GM21529 (cell line): ENCODE data around the gene ANKRD13D.

Source experiments
- ATAC-seq: cut with Tn5 transposase; IDR thresholded peaks from one replicate; pipeline ENCODE4 v1.9.1; 2021; ENCODE audit not compliant: unreplicated experiment

Gene ANKRD13D

DNA sequence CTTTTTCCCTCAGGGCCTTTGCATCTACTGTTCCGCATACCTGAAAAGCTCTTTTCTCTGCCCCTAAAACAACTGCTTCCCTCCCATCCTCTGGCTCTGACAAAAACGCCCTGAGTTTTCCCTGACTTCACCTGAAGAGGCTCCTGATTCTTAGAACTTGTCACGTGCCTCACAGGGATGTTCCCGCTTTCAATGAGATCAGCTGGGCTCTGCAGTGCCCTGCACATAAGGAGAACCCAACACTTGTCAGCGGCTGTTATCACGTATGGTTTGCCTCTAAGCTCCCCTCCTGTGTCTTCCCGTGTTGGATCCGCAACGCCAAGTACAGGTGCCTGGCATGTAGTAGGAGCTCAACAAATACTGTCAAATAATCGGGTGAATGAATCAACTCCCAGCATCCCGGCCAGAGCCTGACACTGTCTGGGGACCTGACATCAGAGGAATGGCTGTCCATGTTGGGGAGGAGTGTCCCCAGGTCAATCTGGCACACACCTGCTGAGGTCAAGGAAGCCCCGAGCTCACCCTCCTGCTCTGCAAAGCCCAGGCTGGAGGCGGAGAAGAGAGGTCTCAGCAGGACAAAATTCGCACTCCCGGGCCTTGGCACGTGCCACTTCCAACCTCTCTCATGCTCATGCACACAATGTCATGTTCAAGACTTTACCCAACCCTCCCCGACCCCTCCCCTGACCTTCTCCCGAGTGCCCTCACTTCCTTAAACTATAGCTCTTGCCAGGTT, 27.0 kb upstream of the ANKRD13D start:
- ATAC-seq = no peak

DNA sequence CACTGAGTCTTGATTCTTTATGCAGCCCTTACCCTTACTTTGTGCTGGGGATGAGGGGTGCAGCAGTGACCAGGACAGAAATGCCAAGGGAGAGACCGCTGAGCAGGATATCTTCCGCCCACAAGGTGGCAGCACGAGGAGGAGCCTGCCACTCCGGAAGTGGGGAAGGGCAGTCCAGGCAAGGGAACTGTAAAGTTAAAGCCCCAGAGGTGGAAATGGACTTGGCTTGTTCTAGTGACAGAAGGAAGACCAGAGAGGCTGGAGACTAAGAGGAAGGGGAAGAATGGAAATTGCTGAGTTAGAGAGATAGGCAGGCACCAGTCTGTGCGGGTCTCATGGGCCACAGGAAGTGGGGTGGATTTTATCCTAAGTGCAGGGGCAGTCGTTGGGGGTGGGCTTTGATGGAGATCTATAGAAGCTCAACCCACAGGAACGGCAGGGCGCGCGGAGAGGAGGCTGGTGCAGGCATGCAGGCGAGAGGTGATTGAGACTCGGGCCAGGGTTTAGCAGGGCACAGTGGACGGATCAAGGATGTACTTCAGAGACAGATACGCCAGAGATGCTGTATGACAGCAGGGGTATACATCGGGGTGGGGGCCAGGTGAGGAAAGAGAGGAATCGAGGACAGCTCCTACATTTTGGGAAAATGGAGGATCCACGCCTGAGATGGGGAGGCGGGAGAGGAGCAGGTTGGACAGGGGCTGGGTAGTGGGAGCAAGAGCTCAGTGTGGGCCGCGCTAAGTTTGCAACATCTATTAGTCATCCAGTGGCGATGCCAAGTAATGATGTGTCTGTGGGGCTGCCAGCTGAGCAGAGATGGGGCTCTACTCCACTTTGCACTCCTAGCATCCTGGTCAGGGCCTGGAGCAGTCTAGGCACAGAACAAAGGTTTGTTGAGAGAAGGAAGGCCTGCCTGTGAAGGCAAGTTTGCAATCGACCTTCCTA, 26.1 kb upstream of the ANKRD13D start:
- no peak for ATAC-seq

DNA sequence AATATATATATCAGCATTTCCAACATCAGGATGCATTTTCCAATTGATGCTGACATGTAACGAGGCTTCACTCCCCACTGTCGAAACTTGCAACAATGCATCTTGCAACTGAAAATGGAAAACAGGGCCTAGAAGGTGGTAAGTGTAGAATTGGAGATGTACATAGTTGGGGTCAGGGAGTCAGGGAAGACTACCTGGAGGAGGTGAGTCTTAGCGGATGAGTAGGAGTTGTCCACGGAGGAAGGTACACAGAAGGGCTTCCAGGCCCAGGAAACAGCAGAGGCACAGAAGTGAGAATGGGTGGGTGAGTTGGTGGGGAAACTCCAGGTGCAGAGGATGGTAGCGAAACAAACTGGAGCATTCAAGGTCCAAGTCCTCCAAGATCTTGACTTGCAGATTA, 24.8 kb upstream of the ANKRD13D start:
- no peak for ATAC-seq

DNA sequence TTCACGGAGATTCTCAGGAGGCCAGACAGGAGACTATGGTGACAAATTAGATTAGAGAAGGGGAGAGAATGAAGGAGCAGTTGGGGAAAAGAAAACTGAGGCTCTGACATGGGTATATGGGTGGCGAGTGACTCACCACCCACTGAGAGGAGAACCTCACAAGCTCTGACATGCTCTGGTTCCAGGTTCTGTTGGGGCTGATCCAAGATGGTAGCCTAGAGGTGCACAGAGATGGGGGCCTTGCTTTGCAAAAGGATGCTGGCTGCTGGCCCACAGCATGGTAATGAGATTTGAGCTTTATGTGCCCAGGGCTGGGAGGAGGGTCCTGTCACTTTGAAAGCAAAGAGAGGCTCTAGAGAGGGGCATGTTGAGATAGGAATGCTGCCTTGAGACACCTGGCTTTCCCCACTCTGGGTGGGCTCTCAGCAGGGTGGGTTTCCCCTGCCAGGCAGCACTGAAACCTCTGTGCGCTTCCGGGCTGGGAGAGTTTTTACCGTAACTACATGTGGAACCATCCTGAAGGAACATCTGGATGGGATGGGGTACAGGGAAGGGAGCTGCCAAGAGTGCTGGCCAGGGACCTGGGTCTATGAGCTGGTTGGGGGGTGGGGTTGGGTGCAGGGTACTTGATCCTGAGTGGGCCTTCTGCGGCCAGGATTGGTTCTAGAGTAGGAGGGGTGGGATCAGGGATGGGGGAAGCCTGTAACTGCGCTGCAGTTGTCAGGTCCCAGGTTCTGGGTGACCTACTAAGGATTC, 24.0 kb upstream of the ANKRD13D start:
- ATAC-seq = no peak

DNA sequence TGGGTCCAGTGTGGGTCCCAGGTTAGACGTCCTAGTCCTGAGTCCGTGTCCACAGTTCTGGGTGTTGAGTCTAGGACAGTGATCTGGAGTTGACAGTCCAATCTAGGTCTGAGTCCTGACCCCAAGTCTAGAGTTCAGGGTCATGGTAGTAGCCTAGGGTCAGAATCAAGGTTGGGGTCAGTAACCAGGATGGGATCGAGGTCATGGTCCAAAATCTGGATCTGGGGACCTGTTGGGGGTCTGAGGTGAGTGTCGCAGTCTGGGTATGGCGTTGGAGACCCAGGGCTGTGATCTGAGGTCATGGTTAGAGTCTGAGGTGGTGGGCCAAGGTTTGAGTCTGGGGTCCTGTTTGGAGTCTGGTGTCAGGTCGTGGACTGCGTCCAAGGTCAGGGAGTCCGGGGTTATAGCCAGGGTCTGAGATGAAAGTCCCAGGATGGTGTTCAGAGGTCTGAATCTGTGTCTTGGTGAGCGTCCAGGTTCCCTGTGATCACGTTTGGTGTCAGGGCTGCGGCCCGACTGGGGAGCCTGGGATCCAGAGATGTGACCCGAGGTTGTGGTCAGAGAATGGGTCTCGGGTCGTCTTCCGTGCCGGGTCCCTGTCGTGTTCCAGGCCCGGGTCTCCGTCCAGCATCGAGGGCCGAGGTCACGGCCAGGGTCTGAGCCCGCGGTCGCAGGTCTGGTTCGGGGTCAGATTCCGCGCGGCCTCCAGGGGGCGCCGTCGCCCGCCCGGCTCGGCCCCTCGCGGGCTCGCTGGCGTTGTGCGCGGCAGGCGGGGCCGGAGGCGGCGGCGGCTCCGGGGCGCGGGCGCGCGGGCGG, 23.3 kb upstream of the ANKRD13D start:
- ATAC-seq = no peak

DNA sequence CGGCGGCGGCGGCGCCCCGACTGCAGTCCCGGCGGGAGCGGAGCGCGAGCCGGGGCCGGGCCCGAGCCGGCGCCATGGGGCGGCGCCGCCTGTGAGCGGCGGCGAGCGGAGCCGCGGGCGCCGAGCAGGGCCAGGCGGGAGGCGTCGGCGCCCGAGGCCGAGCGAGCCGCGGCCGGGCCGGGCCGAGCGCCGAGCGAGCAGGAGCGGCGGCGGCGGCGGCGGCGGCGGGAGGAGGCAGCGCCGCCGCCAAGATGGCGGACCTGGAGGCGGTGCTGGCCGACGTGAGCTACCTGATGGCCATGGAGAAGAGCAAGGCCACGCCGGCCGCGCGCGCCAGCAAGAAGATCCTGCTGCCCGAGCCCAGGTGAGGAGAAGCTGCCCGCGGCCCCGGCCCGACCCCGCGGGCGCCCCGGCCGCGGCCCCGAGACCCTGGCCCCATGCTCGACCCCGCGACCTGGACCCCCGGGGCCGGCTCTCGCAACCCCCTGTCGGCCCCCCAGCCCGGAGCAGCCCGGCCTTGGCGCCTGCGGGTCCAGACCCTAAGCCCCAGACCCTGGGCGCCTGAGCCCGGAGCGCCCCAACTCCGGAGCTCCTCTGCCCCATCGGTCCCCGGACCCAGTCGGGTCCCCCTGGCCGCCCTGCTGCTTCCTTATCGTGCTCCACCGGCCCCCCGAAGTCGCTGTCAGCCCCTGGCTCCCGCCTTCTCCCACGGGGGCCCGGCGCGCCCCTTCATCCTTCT, 22.5 kb upstream of the ANKRD13D start, which contains the start of gene GRK2:
GRK2 (plus strand) TSS at position 25 of the 739 bp plus-strand sequence; CDS start at position 252, 227 bp downstream.
- no peak for ATAC-seq

DNA sequence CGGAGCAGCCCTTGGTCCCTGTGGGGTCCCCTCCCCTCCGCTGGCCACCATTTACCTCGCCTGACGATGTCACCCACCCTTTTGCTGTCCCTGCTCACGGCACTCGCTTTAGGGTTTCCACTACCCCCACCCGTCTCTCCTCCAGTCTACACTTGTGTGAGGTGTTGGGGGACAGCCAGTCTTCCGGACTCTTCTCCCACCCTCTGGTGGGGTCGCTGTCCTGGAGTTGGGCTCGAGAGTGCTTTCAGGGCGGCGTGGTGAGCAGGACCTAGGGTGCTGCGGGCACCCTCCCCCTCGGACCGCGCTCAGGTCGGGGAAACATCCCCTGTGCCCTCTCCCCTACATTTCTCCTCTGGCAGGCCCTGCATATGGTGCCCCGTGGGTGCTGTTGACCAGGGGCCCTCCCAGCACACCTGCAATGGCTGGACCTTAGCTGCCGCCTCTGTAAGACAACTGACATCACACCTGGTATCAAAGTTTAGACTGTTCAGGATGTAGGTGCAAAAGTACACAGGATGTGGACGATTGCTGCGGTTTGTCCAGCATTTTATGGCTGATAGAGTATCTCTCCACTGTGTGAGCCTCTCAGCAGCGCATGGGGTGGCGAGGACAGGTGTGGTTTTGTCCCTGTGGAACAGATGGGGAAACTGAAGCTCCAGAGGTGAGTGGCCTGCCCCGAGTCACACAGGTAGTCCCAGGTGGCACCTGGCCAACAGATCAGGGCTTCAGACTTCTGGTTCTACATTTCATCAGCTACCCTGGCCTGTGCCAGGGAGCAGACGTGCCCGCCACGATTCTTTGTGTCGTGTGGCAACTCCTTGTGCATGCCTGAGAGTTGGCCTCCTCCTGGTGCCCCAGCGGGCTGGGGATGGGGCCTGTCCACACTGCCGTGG, 21.7 kb upstream of the ANKRD13D start:
- peak; percentile 2 for ATAC-seq

DNA sequence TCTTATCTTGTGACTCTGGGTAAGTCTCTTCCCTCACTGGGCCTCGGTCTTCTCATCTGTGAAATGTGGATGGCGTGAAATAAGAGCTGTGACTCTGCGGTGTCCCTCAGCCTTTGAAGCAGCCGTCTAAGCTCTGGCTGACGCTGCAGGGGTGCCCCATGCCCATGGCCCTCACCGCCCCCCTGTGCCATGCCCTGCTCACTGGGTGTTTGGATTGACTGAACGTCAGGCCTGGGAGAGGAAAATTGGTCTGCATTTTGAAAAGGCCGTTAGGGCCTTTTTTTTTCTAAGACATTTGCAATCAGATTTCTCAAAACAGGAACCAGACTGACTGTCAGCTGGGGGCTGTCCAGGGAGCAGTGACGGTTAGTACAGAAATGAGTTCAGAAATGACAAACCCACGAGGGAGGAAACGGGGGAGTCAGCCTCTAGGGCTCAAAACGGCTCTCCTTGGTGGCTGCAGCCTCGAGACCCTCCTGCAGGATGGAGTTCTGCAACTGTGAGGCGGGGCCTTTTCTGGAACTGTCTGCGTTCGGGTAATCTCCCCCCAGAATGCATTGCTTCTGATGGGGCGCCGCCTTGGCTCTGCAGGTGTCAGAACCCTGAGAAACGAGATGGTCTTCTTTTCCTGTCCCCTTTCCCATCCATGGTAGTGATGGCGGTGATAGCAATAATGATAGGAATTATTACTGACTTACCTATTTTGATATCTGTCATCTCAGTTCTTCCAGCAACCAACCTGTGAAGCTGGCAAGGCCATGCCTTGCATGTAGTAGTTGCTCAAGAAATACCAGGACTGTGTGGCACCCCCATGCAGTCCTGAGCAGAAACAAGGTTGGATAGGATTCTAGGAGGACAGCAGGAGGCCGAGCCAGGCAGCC, 20.8 kb upstream of the ANKRD13D start:
- peak; percentile 49 for ATAC-seq

DNA sequence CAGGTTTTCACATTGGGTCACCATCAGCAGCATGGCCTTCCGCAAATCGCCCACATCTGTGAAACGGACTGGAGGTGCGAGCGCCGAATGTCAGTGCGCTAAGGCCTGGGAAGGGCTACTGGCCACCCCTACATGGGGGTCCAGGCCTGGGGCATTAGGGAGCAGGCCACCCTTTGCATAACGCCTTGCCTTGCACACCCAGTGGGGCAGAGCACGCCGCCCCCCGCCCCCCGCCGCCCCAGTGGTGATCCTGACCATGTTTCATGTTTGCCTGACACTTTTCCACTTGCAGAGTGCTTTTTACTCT, 20.2 kb upstream of the ANKRD13D start:
- no peak for ATAC-seq

DNA sequence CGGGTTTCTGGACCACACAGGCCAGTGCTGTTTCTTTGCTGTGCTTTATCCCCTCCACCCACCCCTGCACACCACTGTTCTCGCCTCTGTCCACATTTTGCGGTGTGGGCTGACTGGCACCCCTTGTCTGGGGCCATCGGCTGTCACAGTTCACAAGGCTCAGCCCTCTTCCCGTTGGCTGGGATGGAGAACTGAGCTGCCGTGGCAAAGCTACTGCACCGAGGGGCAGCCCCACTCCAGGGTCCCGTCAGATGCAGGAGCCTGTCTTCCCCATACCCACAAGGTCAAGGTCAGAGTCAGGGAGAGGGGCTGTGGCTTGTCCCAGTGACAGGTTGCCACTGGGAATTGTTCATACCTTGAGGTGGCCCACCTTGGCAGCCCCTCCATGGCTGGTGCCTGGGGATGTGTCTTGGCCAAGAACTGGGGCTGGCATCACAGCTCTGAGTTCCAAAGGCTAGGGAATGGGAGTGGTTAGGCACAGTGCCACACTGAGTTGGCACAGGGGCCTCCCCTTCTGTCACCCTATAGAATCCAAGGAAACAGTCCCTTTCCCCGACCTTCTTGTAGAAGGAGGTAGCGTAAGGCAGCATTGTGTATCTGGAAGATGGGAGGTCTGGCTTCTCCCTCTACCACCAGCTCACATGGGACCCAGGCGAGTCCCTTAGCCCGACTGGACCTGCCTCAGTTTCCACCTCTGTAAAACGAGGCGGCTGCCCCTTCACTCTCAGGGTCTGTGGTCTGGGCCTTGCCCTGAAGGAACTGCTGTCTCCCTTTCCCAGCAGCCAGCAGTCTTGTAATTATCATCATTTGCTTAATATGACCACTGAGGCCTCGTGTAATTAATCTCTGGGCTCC, 19.5 kb upstream of the ANKRD13D start:
- ATAC-seq = no peak

DNA sequence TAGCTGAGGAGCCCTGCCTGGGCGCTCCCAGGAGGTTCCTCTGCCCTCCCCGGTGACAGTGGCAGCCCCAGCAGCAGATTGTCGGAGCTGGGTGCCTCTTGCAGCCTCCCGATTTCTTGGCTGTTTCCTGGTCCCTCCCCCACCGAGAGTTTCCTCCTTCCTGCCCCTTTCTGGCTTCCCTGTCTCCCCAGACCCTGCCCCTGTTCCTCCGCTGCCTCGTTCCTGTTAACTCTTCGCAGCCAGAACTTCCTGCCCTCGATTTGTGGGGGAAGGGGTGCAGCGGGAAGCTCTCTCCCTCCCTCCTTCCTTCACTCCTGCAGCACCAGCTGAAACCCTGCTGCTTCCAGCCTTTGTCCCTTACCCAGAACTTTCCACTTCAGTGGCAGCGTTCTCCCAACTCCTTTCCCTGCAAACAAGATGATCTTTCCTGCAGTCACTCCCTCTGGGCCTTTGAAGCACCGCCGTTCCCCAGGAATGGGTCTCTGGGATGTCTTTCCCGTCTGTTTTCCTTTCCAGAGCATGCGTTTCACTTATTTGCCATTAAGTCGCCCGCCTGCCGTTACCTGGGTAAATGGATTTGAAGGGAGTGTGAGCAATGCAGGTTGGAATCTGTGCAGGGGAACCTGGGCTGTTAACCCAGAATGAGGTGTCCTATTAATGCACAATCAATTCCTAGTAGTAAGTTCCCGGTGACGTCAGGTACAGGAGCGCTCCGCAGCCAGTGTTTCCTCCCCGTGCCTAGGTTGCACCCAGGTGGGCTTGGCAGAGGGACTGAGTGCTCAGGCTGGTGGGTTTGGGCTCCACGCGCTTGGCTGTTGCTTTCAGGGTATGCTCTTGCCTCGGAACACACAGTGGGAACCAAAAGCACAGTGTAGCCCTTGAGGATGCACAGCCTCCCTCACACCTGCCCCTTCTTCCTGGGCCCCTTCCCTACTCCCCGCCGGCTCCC, 18.6 kb upstream of the ANKRD13D start:
- no peak for ATAC-seq

DNA sequence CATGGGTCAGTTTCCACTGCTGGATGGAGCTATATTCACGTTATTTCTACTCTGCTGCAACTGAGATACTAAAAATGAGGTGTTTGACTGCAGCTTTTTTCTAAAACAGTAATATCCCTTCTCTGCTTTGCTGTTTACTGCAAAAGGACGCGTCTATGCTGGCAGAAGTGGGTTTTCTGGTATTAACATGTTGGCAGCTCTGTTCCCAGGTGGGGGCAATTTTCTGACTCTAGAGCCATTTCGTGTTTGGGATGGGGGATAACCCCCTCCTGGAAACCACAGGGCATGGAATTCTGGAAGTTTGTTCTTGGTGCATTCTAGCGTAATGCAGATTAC, 17.9 kb upstream of the ANKRD13D start:
- ATAC-seq = no peak

DNA sequence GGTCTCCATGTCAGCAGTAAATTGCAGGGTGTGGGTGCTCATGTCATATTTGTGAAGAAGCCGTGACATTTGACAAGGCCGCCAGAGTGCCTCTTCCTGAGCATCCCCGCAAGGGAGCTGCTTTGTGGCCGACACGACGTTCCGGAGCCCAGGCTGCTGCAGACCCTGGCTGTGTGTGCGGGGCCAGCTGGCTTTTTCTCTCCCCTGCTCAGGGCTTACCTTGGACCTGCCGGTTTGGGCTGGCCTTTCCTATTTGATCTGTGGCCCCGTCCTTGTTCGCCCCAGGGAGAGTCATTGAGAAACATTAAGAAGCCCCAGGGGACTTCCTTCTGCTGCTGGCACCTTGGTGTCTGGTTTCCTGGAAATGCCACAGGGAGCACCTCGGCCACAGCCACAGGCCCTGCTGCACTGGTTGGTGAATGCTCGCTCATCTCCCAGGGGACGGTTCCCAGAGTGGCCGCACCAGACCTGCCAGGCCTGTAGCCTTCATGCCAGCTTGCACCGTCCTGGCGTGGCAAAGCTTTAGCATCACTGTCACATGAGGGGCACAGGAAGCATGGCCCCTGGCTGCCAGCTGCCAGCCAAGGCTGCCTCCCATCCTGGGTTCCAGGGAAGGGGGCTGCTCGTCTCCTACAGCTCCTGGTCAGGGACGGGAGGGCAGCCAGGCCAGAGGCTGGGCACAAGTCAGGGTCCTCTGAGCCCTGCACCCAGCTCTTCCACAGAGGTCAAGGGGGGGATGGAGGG, 17.4 kb upstream of the ANKRD13D start:
- ATAC-seq = no peak

DNA sequence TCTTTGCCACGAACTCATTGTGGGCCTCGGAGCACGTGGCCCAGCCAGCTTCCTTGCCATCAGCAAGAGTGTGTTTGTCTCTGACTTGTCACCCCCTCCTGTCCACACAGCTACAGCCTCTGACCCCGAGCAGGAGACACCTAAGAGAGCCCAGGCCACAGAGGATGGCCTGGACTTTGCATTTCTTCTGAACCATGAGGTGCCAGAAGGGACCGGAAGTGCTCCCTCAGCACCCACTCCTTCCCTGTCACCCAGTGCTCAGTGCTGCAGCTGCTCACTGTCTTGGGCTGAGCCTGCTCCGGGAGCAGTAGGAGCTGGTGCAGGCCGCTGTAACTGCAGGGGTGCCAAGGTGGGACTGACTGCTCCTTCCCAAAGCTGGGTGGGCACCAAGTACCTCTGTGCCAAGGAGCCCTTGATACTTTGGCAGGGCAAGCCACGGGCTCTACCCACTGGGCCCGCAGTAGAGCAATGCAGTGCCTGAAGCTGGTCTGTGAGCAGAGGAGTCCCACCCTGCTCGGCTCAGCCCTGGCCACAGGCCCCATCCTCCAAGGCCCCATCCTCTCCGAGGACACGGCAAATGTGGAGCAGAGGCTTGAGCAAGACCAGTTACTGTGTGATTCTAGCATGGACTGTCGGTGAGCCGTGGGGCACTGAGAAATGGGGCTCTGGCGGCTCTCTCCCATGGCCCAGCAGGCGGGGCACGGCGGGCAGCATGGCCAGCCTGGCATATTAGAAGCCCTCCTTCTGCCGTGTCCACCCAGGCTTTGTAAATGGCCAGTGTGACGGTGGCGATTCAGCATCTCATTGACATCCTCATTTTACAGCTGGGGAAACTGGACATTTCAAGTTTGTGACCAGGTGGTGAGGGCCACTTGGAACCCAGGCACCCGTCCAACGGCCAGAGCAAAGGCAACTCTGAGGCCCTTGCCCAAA, 16.5 kb upstream of the ANKRD13D start:
- ATAC-seq = no peak
